ENCODE data around the gene PRDM16. TPM values are rescaled to one million over a fixed set of nuclear protein-coding genes. Genes with fewer than 3 reads are reported as not detected.
A peak's percentile ranks its signal among the peaks of the same experiment; 100 is the strongest.

The PRDM16 gene
- total and polyA plus RNA-seq, 2 of the 13 experiments (the other 11 are each of a cell fraction or from before 2014, with no cell fraction given): 0.15 to 0.81 TPM

DNA sequence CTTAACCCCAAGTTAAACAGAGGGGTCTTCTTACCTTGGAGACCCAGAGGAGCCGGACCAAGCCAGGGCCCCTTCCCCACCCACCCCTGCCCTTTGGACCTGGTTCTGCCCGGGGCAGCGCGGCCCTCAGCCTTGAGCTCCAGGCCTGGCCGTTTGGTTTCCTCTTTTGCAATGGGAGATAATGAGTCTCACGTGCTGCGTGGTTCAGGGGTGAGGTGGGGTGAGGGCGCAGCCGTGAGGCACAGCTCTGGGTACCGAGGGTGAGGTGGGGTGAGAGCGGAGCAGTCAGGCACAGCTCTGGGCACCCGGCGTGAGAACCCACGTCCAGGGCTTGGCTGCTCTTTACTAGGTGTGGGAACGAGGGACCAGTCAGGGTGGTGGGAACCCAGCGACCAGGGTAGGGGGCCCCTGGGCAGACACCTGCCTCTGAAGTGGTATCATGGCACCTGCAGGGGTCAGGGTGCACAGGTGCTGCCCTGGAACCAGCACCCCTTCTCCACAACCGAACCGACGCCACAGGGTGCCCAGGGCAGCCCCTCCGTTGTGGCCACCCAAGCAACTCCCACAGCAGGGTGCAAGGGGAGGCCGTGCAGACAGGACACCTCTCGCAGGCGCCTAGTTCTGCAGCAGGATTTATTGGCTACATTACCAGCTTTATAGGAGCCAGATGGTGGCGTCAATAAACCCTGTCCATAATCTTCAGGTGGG lies 182.2 kb downstream of the PRDM16 start (continued):
- TF ChIP-seq ARID3A (IDR thresholded peaks at IDR 0.05; ENCODE audit: low read depth, low read length): no peak
- TF ChIP-seq POGZ (CRISPR knock-in tag; IDR thresholded peaks at IDR 0.05): no peak
- no peak for TF ChIP-seq PRPF4 (IDR thresholded peaks at IDR 0.05; ENCODE audit: low read depth, low read length, poor library complexity, severe bottlenecking)
- TF ChIP-seq MYC (CRISPR knock-in tag; IDR thresholded peaks at IDR 0.05; ENCODE audit: borderline replicate concordance): no peak
- no peak for TF ChIP-seq CAMTA2 (CRISPR knock-in tag; IDR thresholded peaks at IDR 0.05; ENCODE audit: borderline replicate concordance)
- TF ChIP-seq, protein P1, sequence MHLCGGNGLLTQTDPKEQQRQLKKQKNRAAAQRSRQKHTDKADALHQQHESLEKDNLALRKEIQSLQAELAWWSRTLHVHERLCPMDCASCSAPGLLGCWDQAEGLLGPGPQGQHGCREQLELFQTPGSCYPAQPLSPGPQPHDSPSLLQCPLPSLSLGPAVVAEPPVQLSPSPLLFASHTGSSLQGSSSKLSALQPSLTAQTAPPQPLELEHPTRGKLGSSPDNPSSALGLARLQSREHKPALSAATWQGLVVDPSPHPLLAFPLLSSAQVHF (CRISPR knock-in tag; IDR thresholded peaks at IDR 0.05): no peak
- no peak for TF ChIP-seq ATF7-NPFF (CRISPR knock-in tag; IDR thresholded peaks at IDR 0.05; ENCODE audit: low read depth)
- TF ChIP-seq STAG1 (CRISPR knock-in tag; IDR thresholded peaks at IDR 0.05): peak; percentile 8; the same call in 1 of the 2 replicates
- TF ChIP-seq PTBP1 (IDR thresholded peaks at IDR 0.05; ENCODE audit: low read depth, low read length, poor library complexity, severe bottlenecking): no peak
- TF ChIP-seq NONO (IDR thresholded peaks at IDR 0.05): no peak
- no peak for TF ChIP-seq NONO (CRISPR knock-in tag; conservative IDR thresholded peaks at IDR 0.05)
- TF ChIP-seq ZNF513 (CRISPR knock-in tag; conservative IDR thresholded peaks at IDR 0.05): no peak
- TF ChIP-seq ZNF121 (CRISPR knock-in tag; IDR thresholded peaks at IDR 0.05): no peak
- no peak for TF ChIP-seq ZNF557 (CRISPR knock-in tag; IDR thresholded peaks at IDR 0.05)
- TF ChIP-seq PLRG1 (conservative IDR thresholded peaks at IDR 0.05): no peak
- no peak for TF ChIP-seq ZBTB7B (CRISPR knock-in tag; IDR thresholded peaks at IDR 0.05)
- TF ChIP-seq, protein P2, sequence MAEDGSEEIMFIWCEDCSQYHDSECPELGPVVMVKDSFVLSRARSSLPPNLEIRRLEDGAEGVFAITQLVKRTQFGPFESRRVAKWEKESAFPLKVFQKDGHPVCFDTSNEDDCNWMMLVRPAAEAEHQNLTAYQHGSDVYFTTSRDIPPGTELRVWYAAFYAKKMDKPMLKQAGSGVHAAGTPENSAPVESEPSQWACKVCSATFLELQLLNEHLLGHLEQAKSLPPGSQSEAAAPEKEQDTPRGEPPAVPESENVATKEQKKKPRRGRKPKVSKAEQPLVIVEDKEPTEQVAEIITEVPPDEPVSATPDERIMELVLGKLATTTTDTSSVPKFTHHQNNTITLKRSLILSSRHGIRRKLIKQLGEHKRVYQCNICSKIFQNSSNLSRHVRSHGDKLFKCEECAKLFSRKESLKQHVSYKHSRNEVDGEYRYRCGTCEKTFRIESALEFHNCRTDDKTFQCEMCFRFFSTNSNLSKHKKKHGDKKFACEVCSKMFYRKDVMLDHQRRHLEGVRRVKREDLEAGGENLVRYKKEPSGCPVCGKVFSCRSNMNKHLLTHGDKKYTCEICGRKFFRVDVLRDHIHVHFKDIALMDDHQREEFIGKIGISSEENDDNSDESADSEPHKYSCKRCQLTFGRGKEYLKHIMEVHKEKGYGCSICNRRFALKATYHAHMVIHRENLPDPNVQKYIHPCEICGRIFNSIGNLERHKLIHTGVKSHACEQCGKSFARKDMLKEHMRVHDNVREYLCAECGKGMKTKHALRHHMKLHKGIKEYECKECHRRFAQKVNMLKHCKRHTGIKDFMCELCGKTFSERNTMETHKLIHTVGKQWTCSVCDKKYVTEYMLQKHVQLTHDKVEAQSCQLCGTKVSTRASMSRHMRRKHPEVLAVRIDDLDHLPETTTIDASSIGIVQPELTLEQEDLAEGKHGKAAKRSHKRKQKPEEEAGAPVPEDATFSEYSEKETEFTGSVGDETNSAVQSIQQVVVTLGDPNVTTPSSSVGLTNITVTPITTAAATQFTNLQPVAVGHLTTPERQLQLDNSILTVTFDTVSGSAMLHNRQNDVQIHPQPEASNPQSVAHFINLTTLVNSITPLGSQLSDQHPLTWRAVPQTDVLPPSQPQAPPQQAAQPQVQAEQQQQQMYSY (CRISPR knock-in tag; IDR thresholded peaks at IDR 0.05): no peak
- TF ChIP-seq TBP (CRISPR knock-in tag; IDR thresholded peaks at IDR 0.05): no peak
- TF ChIP-seq CERS6 (CRISPR knock-in tag; IDR thresholded peaks at IDR 0.05): no peak
- TF ChIP-seq, protein P3, sequence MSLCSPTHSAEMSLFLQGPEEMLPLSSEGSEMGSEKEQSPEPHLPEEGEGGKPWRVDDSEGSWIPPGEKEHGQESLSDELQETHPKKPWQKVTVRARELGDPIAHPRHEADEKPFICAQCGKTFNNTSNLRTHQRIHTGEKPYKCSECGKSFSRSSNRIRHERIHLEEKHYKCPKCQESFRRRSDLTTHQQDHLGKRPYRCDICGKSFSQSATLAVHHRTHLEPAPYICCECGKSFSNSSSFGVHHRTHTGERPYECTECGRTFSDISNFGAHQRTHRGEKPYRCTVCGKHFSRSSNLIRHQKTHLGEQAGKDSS (CRISPR knock-in tag; IDR thresholded peaks at IDR 0.05; ENCODE audit: borderline replicate concordance, low read depth): no peak
- TF ChIP-seq ZNF180 (CRISPR knock-in tag; IDR thresholded peaks at IDR 0.05; ENCODE audit: borderline replicate concordance, low read depth): no peak
